Glomerular endothelial cell (primary cell): ENCODE results near the gene GLG1. TPM values are rescaled to one million over a fixed set of nuclear protein-coding genes. Genes with fewer than 3 reads are reported as not detected.
"Not testable (repeated sequence)": the region's sequence is repeated elsewhere in the genome, so short reads cannot be mapped to it uniquely, and the experiment has no call there.

ENCODE experiments used
- DNase-seq: peaks from one replicate; pipeline ENCODE4 v3.0.0-alpha.2; 2011; ENCODE audit warnings: low read depth, low spot score; ENCODE audit errors: extremely low read depth
- total RNA-seq: library from RNA; depleted of rRNA; stranded (reverse); fragments of >200 nt; gene quantifications from 2 replicates; pipeline ENCODE4 v1.2.3, GENCODE V29; 2015

GLG1 gene
- 163 and 253 TPM in 2 replicates for total RNA-seq

- no peak for DNase-seq
Measured at GRCh38 chr16:74606521-74607309, at the start of gene GLG1. Gene GLG1, minus strand, starts transcription at chr16:74607114. Its CDS starts 20 bp downstream, at chr16:74607094.

GRCh38 chr16:74654536-74655050, 47.7 kb upstream of the GLG1 start:
- no peak for DNase-seq

DNA sequence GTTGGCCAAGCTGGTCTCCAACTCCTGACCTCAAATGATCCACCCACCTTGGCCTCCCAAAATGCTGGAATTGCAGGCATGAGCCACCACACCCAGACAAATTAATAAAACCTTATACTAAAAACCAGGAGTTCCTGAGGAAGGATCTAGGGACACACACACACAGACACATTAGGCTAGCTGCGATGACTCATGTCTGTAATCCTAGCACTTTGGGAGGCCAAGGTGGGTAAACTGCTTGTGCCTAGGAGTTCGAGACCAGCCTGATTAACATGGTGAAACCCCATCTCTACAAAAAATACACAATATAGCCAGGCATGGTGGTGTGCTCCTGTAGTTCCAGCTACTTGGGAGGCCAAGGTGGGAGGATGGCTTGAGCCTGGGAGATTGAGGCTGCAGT, 46.0 kb upstream of the GLG1 start:
- not testable (repeated sequence) for DNase-seq

- DNase-seq = no peak
Measured at GRCh38 chr16:74652249-74652648, 45.3 kb upstream of the GLG1 start.

GRCh38 chr16:74651841-74652240, 44.9 kb upstream of the GLG1 start:
- DNase-seq = no peak

- DNase-seq = no peak
Measured at GRCh38 chr16:74650966-74651567, 44.2 kb upstream of the GLG1 start.

GRCh38 chr16:74649839-74650504, 43.1 kb upstream of the GLG1 start:
- DNase-seq = no peak

DNA sequence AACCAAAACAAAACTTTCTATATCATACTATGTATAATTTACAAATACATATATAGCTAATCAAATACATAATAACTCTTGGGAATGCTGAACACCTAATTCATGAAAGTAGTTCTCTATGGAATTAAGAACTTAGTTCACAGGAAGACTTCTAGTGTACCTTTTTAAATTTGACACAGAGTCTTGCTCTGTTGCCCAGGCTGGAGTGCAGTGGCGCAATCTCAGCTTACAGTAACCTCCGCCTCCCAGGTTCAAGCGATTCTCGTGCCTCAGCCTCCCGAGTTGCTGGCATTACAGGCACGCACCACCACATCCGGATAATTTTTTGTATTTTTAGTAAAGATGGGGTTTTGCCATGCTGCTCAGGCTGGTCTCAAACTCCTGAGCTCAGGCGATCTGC, 35.1 kb upstream of the GLG1 start:
- no peak for DNase-seq

- DNase-seq = no peak
Measured at GRCh38 chr16:74637742-74638453, 31.0 kb upstream of the GLG1 start.

DNA sequence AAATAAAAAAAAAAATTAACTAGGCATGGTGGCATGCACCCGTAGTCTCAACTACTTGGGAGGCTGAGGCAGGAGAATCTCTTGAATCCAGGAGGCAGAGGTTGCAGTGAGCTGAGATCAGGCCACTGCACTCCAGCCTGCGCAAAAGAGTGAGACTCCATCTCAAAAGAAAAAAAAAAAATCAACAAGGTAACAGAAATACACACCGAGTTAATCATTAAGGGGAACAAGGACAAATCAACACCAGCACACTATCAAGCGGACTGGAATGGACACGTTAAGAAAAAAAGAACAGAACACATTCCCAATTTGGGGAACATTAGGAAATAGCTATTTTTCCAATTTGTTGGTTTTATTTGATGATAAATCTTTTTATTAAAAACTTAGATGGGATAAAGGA, 28.4 kb upstream of the GLG1 start:
- no peak for DNase-seq

DNA sequence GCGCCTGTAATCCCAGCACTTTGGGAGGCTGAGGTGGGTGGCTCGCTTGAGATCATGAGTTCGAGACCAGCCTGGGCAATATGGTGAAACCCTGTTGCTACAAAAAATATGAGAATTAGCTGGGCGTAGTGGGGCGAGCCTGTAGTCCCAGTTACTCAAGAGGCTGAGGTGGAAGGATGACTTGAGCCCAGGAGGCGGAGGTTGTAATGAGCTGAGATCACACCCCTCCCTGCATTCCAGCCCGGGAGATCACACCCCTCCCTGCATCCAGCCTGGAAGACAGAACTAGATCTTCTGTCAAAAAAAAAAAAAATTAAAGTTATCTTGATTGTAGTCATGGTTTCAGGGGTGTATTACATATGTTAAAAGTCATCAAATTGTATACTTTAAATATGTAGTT, 26.8 kb upstream of the GLG1 start:
- no peak for DNase-seq

- no peak for DNase-seq
Measured at GRCh38 chr16:74627506-74628220, 20.7 kb upstream of the GLG1 start.

GRCh38 chr16:74626741-74627416, 20.0 kb upstream of the GLG1 start:
- no peak for DNase-seq

- no peak for DNase-seq
Measured at GRCh38 chr16:74625500-74626350, 18.8 kb upstream of the GLG1 start.

DNA sequence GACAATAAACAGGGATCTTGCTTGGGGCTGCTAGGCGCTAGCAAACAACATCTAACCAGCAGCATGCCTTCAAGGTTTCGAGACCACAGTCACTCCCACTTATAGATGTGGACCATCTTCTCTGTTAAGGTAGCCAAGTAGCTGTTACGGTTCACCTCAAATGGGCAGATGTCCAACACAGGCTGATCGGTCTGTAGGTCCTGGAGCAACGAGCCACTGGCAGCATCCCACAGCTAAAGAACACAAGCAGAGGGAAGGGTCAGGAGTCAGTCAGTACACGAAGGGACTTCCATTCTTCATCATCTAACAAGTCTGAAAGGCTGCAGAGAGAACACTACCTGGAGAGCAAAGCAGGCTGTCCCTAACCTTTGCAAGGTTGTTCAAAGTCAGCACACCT, 16.9 kb upstream of the GLG1 start:
- no peak for DNase-seq

GRCh38 chr16:74623214-74623838, 16.4 kb upstream of the GLG1 start:
- peak; percentile 66 for DNase-seq

GRCh38 chr16:74622005-74622404, 15.1 kb upstream of the GLG1 start:
- DNase-seq = no peak

- no peak for DNase-seq
Measured at GRCh38 chr16:74617206-74617788, 10.4 kb upstream of the GLG1 start.
